ENCODE results near the gene C2orf69. TPM values are rescaled to one million over a fixed set of nuclear protein-coding genes. Genes with fewer than 3 reads are reported as not detected.

The C2orf69 gene
- 10 to 100 TPM; 14.3 to 24.6 (median 15.7) TPM for total RNA-seq

GRCh38 chr2:199911052-199911876 lies at the start of gene C2orf69:
C2orf69 (plus strand) TSS chr2:199911293; CDS start chr2:199911439, 146 bp downstream.
- TF ChIP-seq CTCF (IDR thresholded peaks at IDR 0.05; ENCODE audit: low read depth): no peak

GRCh38 chr2:199862788-199863187 lies 48.3 kb upstream of the C2orf69 start:
- TF ChIP-seq CTCF (IDR thresholded peaks at IDR 0.05; ENCODE audit: low read depth): no peak

- TF ChIP-seq CTCF (IDR thresholded peaks at IDR 0.05; ENCODE audit: low read depth): no peak
These were observed 45.2 kb upstream of the C2orf69 start for GRCh38 chr2:199865905-199866304.

DNA sequence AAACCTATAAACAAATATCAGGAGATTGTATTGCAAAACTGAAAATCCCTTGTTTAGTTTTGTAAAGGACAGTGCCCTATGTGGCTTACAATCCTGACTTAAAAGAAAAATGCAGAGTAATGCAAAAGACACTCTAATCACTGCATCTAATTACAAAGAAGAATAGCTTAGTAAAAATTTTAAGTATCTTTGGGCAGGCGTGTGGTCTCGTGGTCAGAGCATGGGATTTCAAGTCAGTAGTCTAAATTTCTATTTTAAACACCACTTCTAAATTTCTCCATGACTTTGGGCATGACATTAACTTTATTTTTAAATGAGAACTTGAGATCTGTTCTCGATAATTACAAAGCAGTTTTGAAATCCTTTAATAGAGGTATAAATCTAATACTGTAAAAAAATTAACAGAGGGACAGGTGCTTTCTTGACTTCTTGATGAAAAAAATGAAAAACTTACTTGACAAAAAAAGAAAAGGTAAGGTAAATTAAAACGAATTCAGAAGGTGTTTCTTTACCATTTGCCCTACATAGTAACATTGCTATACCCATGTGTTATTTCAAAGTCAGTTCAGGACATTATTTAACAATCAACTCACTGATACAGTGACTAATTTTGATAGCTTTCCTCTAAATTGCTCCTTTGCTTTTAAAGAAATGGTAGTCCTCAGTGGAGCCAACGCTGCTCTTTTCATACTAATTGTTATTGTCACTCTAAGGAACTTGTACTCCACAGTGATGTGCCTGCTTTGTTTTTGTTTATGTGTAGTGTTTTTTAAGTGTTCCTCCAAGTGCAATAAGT lies 42.5 kb upstream of the C2orf69 start:
- no peak for TF ChIP-seq CTCF (IDR thresholded peaks at IDR 0.05; ENCODE audit: low read depth)

- TF ChIP-seq CTCF (IDR thresholded peaks at IDR 0.05; ENCODE audit: low read depth): no peak
These were observed 41.9 kb upstream of the C2orf69 start for GRCh38 chr2:199869227-199869541.

- TF ChIP-seq CTCF (IDR thresholded peaks at IDR 0.05; ENCODE audit: low read depth): no peak
These were observed 41.4 kb upstream of the C2orf69 start for GRCh38 chr2:199869653-199870052.

GRCh38 chr2:199870581-199870980 lies 40.5 kb upstream of the C2orf69 start:
- TF ChIP-seq CTCF (IDR thresholded peaks at IDR 0.05; ENCODE audit: low read depth): no peak

Measured in subcutaneous adipose tissue (tissue), 4 donors.